Mononuclear cell (primary cell): ENCODE data around the gene IFNA10. TPM values are rescaled to one million over a fixed set of nuclear protein-coding genes. Genes with fewer than 3 reads are reported as not detected.

ENCODE experiments used
- total RNA-seq: library from RNA; depleted of rRNA; stranded (reverse); fragments of >200 nt; gene quantifications from one replicate; pipeline ENCODE4 v1.2.3, GENCODE V29; 2012

Gene IFNA10
- total RNA-seq, 1 donor: not detected

Other genes starting within 250 kb of the IFNA10 start
- 25.4 TPM for gene HACD4, start 175.5 kb downstream of the IFNA10 start, total RNA-seq
- gene IFNB1, start 129.2 kb downstream of the IFNA10 start, total RNA-seq: 7.8 TPM
- 0.10 TPM for gene IFNW1, start 65.3 kb downstream of the IFNA10 start, total RNA-seq
- gene IFNA21, start 40.5 kb downstream of the IFNA10 start, total RNA-seq: not detected
- not detected for gene IFNA4, start 19.6 kb downstream of the IFNA10 start, total RNA-seq
- not detected for gene IFNA7, start 4.9 kb downstream of the IFNA10 start, total RNA-seq
- not detected for gene IFNA16, start 10.2 kb upstream of the IFNA10 start, total RNA-seq
- gene IFNA17, start 21.1 kb upstream of the IFNA10 start, total RNA-seq: not detected
- not detected for gene IFNA14, start 32.9 kb upstream of the IFNA10 start, total RNA-seq
- 0.10 TPM for gene IFNA5, start 98.2 kb upstream of the IFNA10 start, total RNA-seq
- gene KLHL9, start 128.3 kb upstream of the IFNA10 start, total RNA-seq: 22.0 TPM
- 0.10 TPM for gene IFNA6, start 143.7 kb upstream of the IFNA10 start, total RNA-seq
- gene IFNA13, start 160.9 kb upstream of the IFNA10 start, total RNA-seq: not detected
- 0.21 TPM for gene IFNA2, start 178.3 kb upstream of the IFNA10 start, total RNA-seq
- not detected for gene IFNA8, start 202.0 kb upstream of the IFNA10 start, total RNA-seq
- not detected for gene IFNA1, start 233.3 kb upstream of the IFNA10 start, total RNA-seq